ENCODE data around the gene GLT8D1. TPM values are rescaled to one million over a fixed set of nuclear protein-coding genes. Genes with fewer than 3 reads are reported as not detected.

The GLT8D1 gene
- total and polyA plus RNA-seq, 2 of the 13 experiments (the other 11 are each of a cell fraction or from before 2014, with no cell fraction given): 110 to 121 TPM

- peak; percentile 53 for TF ChIP-seq GATAD1 (CRISPR knock-in tag; IDR thresholded peaks at IDR 0.05)
- no peak for TF ChIP-seq FOXP1 (IDR thresholded peaks at IDR 0.05)
- peak; percentile 93 for TF ChIP-seq FOXP1 (CRISPR knock-in tag; IDR thresholded peaks at IDR 0.05)
- peak; percentile 80; the same call in 1 of the 2 replicates for TF ChIP-seq DNMT3B (CRISPR knock-in tag; conservative IDR thresholded peaks at IDR 0.05)
- no peak for TF ChIP-seq ZNF850 (CRISPR knock-in tag; conservative IDR thresholded peaks at IDR 0.05)
- no peak for TF ChIP-seq RBAK (CRISPR knock-in tag; IDR thresholded peaks at IDR 0.05)
- TF ChIP-seq DDIT3 (CRISPR knock-in tag; IDR thresholded peaks at IDR 0.05): no peak
- no peak for TF ChIP-seq ZNF274 (CRISPR knock-in tag; IDR thresholded peaks at IDR 0.05)
- no peak; a peak in 2 of 4 replicates for TF ChIP-seq HMGXB4 (CRISPR knock-in tag; IDR thresholded peaks at IDR 0.05; ENCODE audit: borderline replicate concordance in 1 of 2, low read depth in 1 of 2)
- peak; percentile 86 for TF ChIP-seq HMG20A (CRISPR knock-in tag; IDR thresholded peaks at IDR 0.05; ENCODE audit: borderline replicate concordance)
- TF ChIP-seq E2F5 (CRISPR knock-in tag; conservative IDR thresholded peaks at IDR 0.05): no peak
- 0 out of 2 replicates have a peak, but pooled peaks have one; percentile 14 for TF ChIP-seq CREB1 (IDR thresholded peaks at IDR 0.05)
- peak; percentile 40; the same call in 1 of the 2 replicates for TF ChIP-seq CREB1 (CRISPR knock-in tag; IDR thresholded peaks at IDR 0.05)
- no peak for TF ChIP-seq JDP2 (CRISPR knock-in tag; IDR thresholded peaks at IDR 0.05; ENCODE audit: borderline replicate concordance)
- no peak for TF ChIP-seq TRIM24 (CRISPR knock-in tag; IDR thresholded peaks at IDR 0.05)
- peak; percentile 93 for TF ChIP-seq FOXP4 (CRISPR knock-in tag; IDR thresholded peaks at IDR 0.05)
- peak; percentile 56 for TF ChIP-seq IRF2 (CRISPR knock-in tag; IDR thresholded peaks at IDR 0.05)
- peak; percentile 84; the same call in 1 of the 2 replicates for TF ChIP-seq NCOA1 (CRISPR knock-in tag; IDR thresholded peaks at IDR 0.05)
- TF ChIP-seq E2F1 (CRISPR knock-in tag; IDR thresholded peaks at IDR 0.05): no peak; the same call in 1 of the 2 replicates
- no peak for TF ChIP-seq RFX3 (CRISPR knock-in tag; IDR thresholded peaks at IDR 0.05)
Observed at GRCh38 chr3:52704611-52705437, 767 bp downstream of the GLT8D1 start (continued).

Measured in HepG2 (cell line).